Gastroesophageal sphincter (tissue), 2 donors: ENCODE data around the gene ASB2.

Experiments
- EP300 ChIP-seq: sonication (generic); formaldehyde crosslinking; IDR thresholded peaks from one replicate; pipeline ENCODE4 v1.6.1; 2017; ENCODE audit warnings: antibody characterized with exemption, mild to moderate bottlenecking
- POLR2A ChIP-seq, 2 donors: fragments of 450-650 bp; IDR thresholded peaks; one replicate each; pipeline ENCODE4 v1.6.1; 2017; ENCODE audit warnings: antibody characterized with exemption in 2 of 2, mild to moderate bottlenecking in 2 of 2, moderate library complexity in 1 of 2

GRCh38 chr14:93954516-93954830 lies 21.9 kb downstream of the ASB2 start:
- no peak for TF ChIP-seq POLR2A (IDR thresholded peaks at IDR 0.05)
- no peak for TF ChIP-seq EP300
